ENCODE measurements around the gene ADARB1. TPM values are rescaled to one million over a fixed set of nuclear protein-coding genes. Genes with fewer than 3 reads are reported as not detected.

ADARB1 gene
- total RNA-seq, 1 experiment from 2014 or later, result 14.6 TPM

DNA sequence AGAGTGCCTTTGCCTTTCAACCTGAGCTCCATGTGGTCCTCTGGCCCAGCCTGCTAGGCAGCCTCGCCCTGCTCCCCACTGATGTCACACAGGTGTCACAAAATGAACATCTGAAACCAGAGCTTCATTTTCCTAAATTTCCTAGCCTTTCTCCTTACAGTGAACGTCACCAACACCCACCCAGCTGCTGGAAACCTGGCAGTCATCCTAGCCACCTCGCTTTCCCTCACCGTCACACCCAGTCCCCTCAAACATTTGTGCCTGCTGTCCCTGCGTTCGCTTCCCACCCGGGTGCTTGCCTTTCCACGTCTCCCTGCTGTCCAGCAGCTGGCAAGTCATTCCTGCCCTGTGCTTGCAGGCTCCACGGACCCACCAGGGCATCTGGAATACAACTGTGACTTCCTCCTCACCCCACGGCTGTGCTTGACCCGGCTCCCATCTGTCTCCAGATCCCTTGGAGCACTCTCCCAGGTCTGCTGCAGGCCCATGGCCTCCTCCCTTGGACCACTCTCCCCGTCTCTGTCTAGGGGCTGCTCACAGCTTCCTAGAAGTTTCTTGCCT lies 23.5 kb downstream of the ADARB1 start (continued):
- TF ChIP-seq, protein P1, sequence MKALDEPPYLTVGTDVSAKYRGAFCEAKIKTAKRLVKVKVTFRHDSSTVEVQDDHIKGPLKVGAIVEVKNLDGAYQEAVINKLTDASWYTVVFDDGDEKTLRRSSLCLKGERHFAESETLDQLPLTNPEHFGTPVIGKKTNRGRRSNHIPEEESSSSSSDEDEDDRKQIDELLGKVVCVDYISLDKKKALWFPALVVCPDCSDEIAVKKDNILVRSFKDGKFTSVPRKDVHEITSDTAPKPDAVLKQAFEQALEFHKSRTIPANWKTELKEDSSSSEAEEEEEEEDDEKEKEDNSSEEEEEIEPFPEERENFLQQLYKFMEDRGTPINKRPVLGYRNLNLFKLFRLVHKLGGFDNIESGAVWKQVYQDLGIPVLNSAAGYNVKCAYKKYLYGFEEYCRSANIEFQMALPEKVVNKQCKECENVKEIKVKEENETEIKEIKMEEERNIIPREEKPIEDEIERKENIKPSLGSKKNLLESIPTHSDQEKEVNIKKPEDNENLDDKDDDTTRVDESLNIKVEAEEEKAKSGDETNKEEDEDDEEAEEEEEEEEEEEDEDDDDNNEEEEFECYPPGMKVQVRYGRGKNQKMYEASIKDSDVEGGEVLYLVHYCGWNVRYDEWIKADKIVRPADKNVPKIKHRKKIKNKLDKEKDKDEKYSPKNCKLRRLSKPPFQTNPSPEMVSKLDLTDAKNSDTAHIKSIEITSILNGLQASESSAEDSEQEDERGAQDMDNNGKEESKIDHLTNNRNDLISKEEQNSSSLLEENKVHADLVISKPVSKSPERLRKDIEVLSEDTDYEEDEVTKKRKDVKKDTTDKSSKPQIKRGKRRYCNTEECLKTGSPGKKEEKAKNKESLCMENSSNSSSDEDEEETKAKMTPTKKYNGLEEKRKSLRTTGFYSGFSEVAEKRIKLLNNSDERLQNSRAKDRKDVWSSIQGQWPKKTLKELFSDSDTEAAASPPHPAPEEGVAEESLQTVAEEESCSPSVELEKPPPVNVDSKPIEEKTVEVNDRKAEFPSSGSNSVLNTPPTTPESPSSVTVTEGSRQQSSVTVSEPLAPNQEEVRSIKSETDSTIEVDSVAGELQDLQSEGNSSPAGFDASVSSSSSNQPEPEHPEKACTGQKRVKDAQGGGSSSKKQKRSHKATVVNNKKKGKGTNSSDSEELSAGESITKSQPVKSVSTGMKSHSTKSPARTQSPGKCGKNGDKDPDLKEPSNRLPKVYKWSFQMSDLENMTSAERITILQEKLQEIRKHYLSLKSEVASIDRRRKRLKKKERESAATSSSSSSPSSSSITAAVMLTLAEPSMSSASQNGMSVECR (CRISPR knock-in tag; IDR thresholded peaks at IDR 0.05; ENCODE audit: borderline replicate concordance), result no peak
- TF ChIP-seq, protein P2, sequence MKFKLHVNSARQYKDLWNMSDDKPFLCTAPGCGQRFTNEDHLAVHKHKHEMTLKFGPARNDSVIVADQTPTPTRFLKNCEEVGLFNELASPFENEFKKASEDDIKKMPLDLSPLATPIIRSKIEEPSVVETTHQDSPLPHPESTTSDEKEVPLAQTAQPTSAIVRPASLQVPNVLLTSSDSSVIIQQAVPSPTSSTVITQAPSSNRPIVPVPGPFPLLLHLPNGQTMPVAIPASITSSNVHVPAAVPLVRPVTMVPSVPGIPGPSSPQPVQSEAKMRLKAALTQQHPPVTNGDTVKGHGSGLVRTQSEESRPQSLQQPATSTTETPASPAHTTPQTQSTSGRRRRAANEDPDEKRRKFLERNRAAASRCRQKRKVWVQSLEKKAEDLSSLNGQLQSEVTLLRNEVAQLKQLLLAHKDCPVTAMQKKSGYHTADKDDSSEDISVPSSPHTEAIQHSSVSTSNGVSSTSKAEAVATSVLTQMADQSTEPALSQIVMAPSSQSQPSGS (CRISPR knock-in tag; IDR thresholded peaks at IDR 0.05; ENCODE audit: borderline replicate concordance, low read depth), result no peak

DNA sequence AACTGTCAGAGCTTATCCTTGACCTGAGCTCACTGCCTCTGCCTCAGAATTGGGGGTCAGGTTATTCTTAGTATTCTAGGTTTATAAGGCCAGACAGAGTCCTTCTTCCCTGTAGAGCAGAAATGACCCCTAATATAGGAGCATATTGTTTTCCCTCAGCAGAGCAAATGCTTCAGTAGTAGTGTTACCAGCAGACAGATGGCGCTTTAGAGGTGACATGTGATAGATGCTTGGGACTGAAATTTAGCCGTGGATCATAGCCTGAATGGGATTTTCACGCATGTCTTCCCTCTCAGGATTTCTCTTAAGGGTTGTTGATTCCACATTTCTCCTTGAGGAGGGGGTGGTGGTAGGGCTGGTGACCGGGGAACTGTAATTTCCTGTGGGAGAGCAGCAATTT lies 24.5 kb downstream of the ADARB1 start:
- H3K4me3 Mint-ChIP-seq, result no peak overlapping the region
- ATAC-seq, result peak; percentile 66
- no peak for TF ChIP-seq MXD4 (CRISPR knock-in tag; IDR thresholded peaks at IDR 0.05; ENCODE audit: borderline replicate concordance)
- TF ChIP-seq FOXK1 (CRISPR knock-in tag; IDR thresholded peaks at IDR 0.05), result no peak
- no peak for TF ChIP-seq NFYB (CRISPR knock-in tag; conservative IDR thresholded peaks at IDR 0.05; ENCODE audit: low read depth)
- TF ChIP-seq, protein P3, sequence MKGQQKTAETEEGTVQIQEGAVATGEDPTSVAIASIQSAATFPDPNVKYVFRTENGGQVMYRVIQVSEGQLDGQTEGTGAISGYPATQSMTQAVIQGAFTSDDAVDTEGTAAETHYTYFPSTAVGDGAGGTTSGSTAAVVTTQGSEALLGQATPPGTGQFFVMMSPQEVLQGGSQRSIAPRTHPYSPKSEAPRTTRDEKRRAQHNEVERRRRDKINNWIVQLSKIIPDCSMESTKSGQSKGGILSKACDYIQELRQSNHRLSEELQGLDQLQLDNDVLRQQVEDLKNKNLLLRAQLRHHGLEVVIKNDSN (CRISPR knock-in tag; IDR thresholded peaks at IDR 0.05), result no peak
- TF ChIP-seq SMAD4 (CRISPR knock-in tag; IDR thresholded peaks at IDR 0.05), result no peak
- TF ChIP-seq, protein P4, sequence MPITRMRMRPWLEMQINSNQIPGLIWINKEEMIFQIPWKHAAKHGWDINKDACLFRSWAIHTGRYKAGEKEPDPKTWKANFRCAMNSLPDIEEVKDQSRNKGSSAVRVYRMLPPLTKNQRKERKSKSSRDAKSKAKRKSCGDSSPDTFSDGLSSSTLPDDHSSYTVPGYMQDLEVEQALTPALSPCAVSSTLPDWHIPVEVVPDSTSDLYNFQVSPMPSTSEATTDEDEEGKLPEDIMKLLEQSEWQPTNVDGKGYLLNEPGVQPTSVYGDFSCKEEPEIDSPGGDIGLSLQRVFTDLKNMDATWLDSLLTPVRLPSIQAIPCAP (CRISPR knock-in tag; IDR thresholded peaks at IDR 0.05), result no peak
- TF ChIP-seq, protein P5, sequence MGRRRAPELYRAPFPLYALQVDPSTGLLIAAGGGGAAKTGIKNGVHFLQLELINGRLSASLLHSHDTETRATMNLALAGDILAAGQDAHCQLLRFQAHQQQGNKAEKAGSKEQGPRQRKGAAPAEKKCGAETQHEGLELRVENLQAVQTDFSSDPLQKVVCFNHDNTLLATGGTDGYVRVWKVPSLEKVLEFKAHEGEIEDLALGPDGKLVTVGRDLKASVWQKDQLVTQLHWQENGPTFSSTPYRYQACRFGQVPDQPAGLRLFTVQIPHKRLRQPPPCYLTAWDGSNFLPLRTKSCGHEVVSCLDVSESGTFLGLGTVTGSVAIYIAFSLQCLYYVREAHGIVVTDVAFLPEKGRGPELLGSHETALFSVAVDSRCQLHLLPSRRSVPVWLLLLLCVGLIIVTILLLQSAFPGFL (CRISPR knock-in tag; IDR thresholded peaks at IDR 0.05; ENCODE audit: borderline replicate concordance), result no peak
- TF ChIP-seq, protein P6, sequence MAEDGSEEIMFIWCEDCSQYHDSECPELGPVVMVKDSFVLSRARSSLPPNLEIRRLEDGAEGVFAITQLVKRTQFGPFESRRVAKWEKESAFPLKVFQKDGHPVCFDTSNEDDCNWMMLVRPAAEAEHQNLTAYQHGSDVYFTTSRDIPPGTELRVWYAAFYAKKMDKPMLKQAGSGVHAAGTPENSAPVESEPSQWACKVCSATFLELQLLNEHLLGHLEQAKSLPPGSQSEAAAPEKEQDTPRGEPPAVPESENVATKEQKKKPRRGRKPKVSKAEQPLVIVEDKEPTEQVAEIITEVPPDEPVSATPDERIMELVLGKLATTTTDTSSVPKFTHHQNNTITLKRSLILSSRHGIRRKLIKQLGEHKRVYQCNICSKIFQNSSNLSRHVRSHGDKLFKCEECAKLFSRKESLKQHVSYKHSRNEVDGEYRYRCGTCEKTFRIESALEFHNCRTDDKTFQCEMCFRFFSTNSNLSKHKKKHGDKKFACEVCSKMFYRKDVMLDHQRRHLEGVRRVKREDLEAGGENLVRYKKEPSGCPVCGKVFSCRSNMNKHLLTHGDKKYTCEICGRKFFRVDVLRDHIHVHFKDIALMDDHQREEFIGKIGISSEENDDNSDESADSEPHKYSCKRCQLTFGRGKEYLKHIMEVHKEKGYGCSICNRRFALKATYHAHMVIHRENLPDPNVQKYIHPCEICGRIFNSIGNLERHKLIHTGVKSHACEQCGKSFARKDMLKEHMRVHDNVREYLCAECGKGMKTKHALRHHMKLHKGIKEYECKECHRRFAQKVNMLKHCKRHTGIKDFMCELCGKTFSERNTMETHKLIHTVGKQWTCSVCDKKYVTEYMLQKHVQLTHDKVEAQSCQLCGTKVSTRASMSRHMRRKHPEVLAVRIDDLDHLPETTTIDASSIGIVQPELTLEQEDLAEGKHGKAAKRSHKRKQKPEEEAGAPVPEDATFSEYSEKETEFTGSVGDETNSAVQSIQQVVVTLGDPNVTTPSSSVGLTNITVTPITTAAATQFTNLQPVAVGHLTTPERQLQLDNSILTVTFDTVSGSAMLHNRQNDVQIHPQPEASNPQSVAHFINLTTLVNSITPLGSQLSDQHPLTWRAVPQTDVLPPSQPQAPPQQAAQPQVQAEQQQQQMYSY (CRISPR knock-in tag; IDR thresholded peaks at IDR 0.05), result no peak
- no peak for TF ChIP-seq GTF2I (CRISPR knock-in tag; conservative IDR thresholded peaks at IDR 0.05)
- TF ChIP-seq, protein P7, sequence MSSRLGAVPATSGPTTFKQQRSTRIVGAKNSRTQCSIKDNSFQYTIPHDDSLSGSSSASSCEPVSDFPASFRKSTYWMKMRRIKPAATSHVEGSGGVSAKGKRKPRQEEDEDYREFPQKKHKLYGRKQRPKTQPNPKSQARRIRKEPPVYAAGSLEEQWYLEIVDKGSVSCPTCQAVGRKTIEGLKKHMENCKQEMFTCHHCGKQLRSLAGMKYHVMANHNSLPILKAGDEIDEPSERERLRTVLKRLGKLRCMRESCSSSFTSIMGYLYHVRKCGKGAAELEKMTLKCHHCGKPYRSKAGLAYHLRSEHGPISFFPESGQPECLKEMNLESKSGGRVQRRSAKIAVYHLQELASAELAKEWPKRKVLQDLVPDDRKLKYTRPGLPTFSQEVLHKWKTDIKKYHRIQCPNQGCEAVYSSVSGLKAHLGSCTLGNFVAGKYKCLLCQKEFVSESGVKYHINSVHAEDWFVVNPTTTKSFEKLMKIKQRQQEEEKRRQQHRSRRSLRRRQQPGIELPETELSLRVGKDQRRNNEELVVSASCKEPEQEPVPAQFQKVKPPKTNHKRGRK (CRISPR knock-in tag; IDR thresholded peaks at IDR 0.05; ENCODE audit: borderline replicate concordance), result no peak
- TF ChIP-seq NFE2L1 (CRISPR knock-in tag; IDR thresholded peaks at IDR 0.05), result no peak
- TF ChIP-seq, protein P8, sequence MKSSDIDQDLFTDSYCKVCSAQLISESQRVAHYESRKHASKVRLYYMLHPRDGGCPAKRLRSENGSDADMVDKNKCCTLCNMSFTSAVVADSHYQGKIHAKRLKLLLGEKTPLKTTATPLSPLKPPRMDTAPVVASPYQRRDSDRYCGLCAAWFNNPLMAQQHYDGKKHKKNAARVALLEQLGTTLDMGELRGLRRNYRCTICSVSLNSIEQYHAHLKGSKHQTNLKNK (CRISPR knock-in tag; IDR thresholded peaks at IDR 0.05), result no peak
- no peak for TF ChIP-seq ZNF219 (CRISPR knock-in tag; IDR thresholded peaks at IDR 0.05; ENCODE audit: borderline replicate concordance)
- TF ChIP-seq ATF1 (CRISPR knock-in tag; IDR thresholded peaks at IDR 0.05), result no peak
- TF ChIP-seq NR1H2 (CRISPR knock-in tag; IDR thresholded peaks at IDR 0.05), result no peak
- TF ChIP-seq, protein P9, sequence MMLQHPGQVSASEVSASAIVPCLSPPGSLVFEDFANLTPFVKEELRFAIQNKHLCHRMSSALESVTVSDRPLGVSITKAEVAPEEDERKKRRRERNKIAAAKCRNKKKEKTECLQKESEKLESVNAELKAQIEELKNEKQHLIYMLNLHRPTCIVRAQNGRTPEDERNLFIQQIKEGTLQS (CRISPR knock-in tag; conservative IDR thresholded peaks at IDR 0.05), result no peak
- POLR2A ChIA-PET, result no interaction called here
- no peak for DNase-seq (ENCODE audit: low spot score)
- peaks cover 8% of the 10 kb centered on the region; the same call in 1 of the 2 replicates for H3K4me1 Mint-ChIP-seq
- 0 out of 2 replicates have a peak overlapping the region, but pooled peaks have one; percentile 47 for H3K27ac Mint-ChIP-seq
- H3K9me3 Mint-ChIP-seq, result no peaks in the 10 kb centered on the region
- CTCF ChIA-PET, result interaction anchor here (0.6 to 1.7 kb wide), 9 partner anchors 16 to 86 kb away, joined by 3 to 8 read pairs (median 4); partner anchors contain the start of gene ADARB1
- no peaks in the 10 kb centered on the region for H3K36me3 Mint-ChIP-seq
- no peaks in the 10 kb centered on the region; the same call in 1 of the 2 replicates for H3K27me3 Mint-ChIP-seq (ENCODE audit: low read depth)

Data from WTC11 (cell line).